NK-92 (cell line): Measurements from ENCODE around the gene CCDC187.
"Not testable (repeated sequence)": the region's sequence is repeated elsewhere in the genome, so short reads cannot be mapped to it uniquely, and the experiment has no call there.

Experiments
- DNase-seq: peaks from one replicate; lab custom pipeline; 2025; ENCODE audit not compliant: unreplicated experiment; lab: John Stamatoyannopoulos, UW

CCDC187 gene

GRCh38 chr9:136268735-136269134 lies 35.2 kb downstream of the CCDC187 start:
- DNase-seq, result no peak

- DNase-seq, result no peak
These were observed 35.6 kb downstream of the CCDC187 start for GRCh38 chr9:136268318-136268717.

GRCh38 chr9:136267261-136268111 lies 36.4 kb downstream of the CCDC187 start:
- no peak for DNase-seq

- not testable (repeated sequence) for DNase-seq
These were observed 37.3 kb downstream of the CCDC187 start for GRCh38 chr9:136266641-136267040.

- DNase-seq, result no peak
These were observed 38.1 kb downstream of the CCDC187 start for GRCh38 chr9:136265561-136266355.

GRCh38 chr9:136264441-136265405 lies 39.2 kb downstream of the CCDC187 start:
- no peak for DNase-seq

- no peak for DNase-seq
These were observed 39.9 kb downstream of the CCDC187 start for GRCh38 chr9:136264031-136264430.

GRCh38 chr9:136262671-136263178 lies 41.2 kb downstream of the CCDC187 start:
- DNase-seq, result no peak

- DNase-seq, result no peak
These were observed 42.0 kb downstream of the CCDC187 start for GRCh38 chr9:136261686-136262430.

- no peak for DNase-seq
These were observed 42.9 kb downstream of the CCDC187 start for GRCh38 chr9:136260936-136261472.

- DNase-seq, result no peak
These were observed 43.4 kb downstream of the CCDC187 start for GRCh38 chr9:136260521-136260920.

- DNase-seq, result no peak
These were observed 44.1 kb downstream of the CCDC187 start for GRCh38 chr9:136259836-136260235.

- DNase-seq, result no peak
These were observed 44.4 kb downstream of the CCDC187 start for GRCh38 chr9:136259517-136259813.

- DNase-seq, result no peak
These were observed 44.9 kb downstream of the CCDC187 start for GRCh38 chr9:136258786-136259516.

GRCh38 chr9:136258299-136258625 lies 45.6 kb downstream of the CCDC187 start:
- no peak for DNase-seq

GRCh38 chr9:136257381-136258298 lies 46.3 kb downstream of the CCDC187 start:
- no peak for DNase-seq

GRCh38 chr9:136255896-136256890 lies 47.7 kb downstream of the CCDC187 start:
- DNase-seq, result no peak
